22Rv1 (cell line): Measurements from ENCODE around the gene ZFYVE28.

Source experiments
- ZFX ChIP-seq: fragments of 450-650 bp; IDR thresholded peaks from 2 replicates; pipeline ENCODE4 v1.6.1; 2017; ENCODE audit warnings: antibody characterized with exemption, borderline replicate concordance
- TF ChIP-seq, protein P1 (sequence below): fragments of 450-650 bp; IDR thresholded peaks from 2 replicates; pipeline ENCODE4 v1.5.1; 2017; ENCODE audit warnings: mild to moderate bottlenecking

GRCh38 chr4:2393353-2394270 lies 24.8 kb downstream of the ZFYVE28 start:
- TF ChIP-seq, protein P1, sequence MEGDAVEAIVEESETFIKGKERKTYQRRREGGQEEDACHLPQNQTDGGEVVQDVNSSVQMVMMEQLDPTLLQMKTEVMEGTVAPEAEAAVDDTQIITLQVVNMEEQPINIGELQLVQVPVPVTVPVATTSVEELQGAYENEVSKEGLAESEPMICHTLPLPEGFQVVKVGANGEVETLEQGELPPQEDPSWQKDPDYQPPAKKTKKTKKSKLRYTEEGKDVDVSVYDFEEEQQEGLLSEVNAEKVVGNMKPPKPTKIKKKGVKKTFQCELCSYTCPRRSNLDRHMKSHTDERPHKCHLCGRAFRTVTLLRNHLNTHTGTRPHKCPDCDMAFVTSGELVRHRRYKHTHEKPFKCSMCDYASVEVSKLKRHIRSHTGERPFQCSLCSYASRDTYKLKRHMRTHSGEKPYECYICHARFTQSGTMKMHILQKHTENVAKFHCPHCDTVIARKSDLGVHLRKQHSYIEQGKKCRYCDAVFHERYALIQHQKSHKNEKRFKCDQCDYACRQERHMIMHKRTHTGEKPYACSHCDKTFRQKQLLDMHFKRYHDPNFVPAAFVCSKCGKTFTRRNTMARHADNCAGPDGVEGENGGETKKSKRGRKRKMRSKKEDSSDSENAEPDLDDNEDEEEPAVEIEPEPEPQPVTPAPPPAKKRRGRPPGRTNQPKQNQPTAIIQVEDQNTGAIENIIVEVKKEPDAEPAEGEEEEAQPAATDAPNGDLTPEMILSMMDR = no peak
- no peak for TF ChIP-seq ZFX
